Activated naive CD4-positive, alpha-beta T cell treated with Interleukin-2 at 50 U/mL for 16 hours (primary cell): ENCODE data around the gene SIPA1L3.

Experiments
- DNase-seq: peaks from one replicate; pipeline ENCODE4 v3.0.0-alpha.2; 2020

Gene SIPA1L3

DNA sequence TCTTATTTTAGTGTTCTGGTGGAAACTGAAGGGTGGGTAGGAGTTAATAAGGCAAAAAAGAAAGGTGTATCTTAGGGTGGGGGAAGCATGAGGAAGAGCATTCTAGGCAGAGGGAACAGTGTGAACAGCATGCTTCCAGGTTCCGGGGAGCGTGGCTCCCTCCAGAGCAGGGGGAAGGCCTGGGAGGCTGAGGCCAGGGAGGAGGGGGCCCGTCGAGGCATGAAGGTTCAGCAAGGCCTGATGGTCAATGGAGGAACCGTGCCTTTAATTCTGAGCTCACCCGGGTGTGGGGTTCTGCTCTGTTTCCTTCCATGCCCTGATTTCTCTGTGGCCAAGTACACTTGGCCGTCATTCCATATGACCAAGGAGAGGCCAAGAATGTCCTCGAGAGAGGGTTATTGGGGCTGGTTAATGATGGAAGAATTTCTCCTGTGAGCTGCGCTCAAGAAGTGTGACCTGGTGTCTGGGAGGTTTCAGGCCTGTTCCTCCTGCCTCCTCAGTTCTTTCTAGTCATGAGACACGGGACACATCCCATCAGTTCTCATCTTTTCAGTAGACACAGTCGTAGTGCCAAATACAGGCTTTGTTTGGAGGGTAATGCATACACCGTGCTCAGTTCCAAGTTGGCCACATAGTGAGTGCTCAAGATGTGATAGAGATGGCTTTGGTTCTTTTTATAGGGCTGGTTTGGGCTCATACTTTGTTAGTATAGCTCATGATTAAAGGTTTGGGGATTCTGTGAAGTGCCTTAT is 73.6 kb downstream of the SIPA1L3 start:
- no peak for DNase-seq

DNA sequence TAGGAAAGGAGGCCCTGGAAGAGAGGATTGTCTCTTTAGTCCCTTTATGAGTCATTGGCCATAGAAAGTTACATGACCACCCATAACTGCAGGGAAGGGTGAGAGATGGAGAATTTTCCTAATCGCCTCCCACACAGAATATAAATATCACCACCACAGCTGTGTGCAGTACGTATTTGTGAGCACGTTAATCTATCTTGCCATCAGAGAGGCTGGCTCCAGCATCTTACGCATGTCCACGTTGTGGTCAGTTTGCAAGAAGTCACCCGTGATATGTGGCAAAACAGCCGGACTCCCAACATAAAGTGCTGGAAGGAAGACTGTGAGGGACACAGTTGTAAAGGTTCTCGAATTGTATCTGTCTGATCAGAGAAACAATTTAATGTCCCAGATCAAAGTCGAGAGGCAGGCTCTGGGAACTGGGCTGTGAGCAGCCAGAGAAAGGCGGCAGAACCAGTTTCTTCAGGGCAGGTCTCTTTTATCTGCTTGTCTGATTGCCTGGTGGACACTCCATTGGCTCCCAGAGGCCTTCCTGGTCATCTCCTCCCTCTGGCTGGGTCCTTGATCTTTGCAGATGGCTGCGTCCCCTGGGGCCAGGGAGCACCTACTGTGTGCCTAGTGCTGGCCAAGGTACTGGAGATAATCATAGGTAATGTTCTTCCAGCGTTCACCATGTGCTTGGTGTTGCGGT is 74.9 kb downstream of the SIPA1L3 start:
- no peak for DNase-seq

DNA sequence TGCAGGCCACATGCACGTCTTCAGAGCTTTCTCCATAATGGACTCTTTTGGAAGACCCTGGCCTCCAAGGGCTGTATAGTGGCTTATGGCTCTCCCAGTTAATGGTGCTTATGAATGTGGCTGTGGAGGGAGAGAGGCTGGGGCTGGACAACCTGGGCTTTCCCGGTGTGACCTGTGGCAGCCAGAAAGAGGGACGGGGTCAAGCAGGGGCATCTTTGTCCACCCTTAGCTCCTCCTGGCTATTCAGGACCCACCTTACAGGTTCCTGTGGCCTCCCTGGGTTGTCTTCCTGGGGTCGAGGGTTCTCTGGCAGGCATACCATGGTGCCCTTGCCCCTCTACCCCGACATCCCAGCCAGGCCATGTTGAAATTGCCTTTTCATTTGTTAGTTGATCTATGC is 75.6 kb downstream of the SIPA1L3 start:
- no peak for DNase-seq

DNA sequence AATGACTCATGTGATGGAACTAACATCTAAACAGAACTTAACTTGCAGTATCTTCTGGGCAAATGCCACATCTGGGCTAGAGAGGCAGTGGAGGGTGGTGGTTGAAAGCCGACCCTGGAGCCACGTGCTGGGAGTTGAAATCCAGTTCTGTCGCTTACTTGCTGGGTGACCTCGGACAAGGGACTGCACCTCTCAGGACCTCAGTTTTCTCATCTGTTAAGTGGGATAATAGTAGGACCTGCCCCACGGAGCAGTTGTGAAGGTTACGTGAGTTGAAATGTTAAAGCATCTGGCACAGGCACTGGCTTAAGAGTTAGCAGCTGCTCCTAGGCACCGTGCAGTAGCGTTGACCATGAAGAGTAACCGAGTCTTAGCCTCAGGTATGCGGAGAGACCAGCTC is 76.1 kb downstream of the SIPA1L3 start:
- no peak for DNase-seq

DNA sequence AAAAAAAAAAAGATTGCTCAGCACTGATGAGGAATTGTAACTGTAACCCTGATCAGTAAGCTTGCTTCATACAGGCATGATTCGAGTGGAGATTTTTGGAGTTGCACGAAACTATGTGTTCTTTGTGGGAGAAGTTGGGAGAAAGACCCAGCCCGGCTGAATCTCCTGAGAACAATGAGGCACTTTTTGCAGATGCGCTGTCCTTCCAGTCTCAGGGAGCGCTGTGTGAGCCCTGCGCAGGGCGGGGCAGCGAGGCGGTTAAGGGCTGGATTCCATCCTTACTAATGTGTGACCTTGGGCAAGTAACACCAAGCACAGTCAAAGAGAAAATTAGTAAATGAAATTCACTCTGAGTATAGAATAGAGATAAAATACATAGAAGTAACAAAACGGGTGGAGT is 76.9 kb downstream of the SIPA1L3 start:
- DNase-seq = no peak

DNA sequence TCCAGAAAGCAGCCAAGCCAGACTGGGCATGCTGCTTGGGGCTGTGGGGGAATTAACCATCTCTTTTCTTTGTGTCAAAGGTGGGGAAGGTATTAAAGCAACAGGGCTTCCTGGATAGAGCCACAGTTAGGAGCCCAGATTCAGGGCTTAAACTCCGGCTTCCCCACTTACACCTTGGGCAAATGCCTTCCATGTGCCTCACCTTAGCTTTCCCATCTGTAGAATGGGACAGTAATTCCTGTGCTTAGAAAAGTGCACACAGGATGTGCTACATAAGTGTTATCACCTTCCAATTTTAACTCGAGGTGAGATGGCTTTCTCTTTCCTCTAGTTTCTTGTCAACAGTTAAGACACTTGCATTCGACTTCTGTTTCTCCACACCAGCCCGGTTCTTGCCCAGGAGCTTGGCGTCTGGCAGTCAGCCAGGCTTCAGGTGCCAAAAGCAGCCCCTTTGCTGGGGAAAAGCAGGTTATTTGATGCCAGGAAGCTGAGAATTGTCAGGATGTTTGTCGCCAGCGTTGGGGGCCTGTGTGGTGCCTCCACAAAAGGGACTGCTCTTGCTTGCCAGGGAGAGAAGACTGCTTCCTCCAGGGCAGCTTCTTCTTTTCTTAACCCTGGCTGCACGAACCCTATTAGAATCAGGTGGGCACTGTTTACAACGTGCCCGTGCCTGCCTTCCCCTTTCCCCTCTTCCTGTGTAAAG is 79.2 kb downstream of the SIPA1L3 start:
- DNase-seq = no peak

DNA sequence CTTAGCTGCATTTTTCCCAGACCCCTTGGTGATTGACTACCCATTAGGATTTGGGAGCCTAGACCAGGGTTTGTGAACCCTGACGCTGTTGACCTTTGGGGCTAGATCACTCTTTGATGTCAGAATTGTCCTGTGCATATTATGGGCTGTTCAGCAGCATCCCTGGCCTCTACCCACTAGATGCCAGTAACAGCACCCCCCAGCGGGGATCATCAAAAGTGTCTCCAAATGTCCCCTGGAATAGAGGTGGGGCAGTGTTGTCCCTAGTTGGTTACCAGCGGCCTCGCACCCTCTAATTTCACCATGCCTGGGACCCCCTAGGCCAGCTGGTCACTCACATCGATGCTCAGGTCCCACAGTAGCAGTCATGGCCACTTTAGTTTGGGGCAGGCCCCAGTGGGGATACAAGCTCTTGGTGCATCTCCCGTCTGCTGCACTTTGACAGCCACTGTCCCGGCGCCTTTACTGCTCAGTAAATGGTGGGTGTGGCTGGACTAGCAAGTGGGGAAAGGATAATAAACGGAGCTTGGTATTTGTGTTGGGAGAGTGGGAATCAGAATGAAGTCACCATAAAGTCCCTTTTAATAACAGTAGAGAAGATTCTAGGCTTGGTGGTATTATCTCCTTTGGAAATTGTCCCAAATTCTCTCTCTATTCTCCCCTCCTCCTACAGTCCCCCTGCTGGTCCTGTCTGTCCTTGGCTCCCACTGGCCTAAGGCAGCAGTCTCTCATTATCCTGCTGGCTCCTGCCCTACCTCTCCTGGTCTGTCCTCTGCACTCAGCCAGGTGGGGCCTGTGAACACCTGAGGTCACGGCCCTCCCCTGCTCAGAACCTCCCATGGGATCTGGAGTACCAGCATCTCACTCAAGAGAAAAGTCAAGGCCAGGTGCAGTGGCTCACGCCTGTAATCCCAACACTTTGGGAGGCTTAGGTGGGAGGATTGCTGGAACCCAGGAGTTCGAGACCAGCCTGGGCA is 80.6 kb downstream of the SIPA1L3 start:
- no peak for DNase-seq

DNA sequence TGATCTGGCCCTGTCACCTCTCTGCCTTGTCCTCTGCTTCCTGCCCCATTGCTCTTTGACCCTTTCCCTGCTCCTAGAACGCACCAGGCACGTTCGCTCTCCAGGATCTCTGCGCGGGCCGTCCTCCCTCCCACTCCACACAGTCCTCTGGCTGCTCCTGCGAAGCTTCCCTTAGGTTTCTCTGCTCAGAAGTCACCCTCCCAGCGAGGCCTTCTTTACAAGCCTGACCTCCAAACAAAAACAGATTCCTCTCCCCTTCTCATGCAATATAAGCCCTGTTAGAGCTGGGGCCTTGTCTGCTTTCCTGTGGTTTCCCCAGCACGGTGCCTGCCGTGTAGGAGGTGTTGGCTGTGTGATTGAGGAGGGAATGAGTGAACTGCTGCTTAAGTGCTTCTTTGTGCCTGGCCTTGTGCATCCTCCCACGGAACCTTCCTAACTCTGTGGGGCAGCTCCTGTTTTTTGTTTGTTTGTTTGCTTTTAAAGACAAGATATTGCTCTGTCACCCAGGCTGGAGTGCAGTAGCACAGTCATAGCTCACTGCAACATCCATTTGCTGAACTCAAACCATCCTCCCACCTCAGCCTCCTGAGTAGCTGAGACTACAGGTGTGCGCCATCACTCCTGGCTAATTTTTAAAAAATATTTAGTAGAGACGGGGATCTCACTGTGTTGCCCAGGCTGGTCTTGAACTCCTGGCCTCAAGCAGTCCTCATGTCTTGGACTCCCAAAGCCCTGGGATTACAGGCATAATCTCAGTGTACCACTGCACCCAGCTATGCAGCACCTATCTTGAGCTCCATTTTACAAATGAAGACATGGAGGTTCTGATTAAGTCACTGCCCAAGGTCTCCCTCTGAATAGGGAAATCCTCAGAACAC is 82.0 kb downstream of the SIPA1L3 start:
- no peak for DNase-seq

DNA sequence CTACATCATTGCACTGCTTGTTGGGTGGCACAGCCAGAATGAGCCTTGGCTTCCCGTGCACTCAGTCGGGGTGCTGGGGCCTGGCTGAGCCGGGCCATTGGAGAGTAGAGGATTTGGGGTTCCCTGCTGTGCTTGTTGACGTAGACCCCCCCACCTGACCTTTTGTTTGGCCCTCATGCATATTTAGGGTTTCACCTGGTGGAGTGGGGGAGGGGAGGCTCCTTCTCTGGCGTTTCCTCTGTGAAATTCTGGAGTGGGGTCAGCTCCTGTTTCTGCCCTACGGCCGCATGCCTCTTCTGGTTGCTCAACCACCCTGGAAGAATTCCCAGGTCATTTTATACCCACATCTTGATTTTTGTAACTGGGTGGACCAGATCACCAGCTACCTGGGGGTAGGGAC is 82.8 kb downstream of the SIPA1L3 start:
- DNase-seq = no peak

DNA sequence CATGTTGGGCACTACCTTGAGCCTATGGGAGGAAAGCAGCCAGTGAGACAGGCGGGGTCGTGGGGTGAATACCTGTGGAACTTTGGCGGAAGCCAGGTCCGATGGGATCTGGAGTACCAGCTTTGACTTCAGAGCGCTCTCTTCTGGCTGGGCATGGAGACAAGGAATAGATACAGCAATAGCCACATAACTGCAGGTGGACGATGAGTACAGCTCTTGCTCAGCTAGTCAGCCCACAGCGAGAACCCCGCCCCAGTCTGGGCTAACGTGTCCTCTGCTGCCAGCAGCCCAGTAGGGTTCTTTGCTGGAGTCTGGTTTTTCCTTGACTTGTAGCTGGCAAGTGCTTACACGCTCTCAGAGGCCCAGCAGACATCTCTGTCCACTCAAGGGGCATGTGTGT is 83.4 kb downstream of the SIPA1L3 start:
- no peak for DNase-seq

DNA sequence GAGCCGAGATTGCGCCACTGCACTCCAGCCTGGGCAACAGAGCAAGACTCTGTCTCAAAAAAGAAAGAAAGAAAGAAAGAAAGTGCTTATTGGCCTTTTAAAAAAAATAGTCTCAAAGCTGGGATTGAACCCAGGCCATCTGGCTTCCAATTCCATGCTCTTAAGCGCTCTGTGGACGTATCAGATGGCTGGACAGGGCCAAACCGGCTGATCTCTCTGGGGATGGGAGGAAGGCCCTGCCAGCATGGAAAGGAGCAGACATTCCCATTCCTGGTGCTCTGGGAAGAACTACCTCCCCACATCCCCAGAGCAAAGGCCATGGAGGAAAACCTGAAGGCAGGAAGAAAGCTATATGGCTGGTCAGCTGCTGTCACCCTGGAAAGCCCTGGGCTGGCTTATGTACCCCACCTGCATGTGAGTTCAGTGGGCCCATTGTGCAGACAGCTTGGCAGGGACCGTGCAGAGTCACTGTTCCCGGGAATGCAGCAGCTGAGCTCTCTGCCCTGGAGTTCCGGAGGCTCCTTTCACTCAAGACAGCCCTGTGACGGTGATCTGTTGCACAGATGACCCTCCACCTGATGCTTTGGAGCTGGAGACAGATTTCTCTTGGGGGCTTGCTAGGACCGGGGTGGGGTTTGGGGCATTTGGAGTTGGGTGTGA is 84.3 kb downstream of the SIPA1L3 start:
- DNase-seq = no peak

DNA sequence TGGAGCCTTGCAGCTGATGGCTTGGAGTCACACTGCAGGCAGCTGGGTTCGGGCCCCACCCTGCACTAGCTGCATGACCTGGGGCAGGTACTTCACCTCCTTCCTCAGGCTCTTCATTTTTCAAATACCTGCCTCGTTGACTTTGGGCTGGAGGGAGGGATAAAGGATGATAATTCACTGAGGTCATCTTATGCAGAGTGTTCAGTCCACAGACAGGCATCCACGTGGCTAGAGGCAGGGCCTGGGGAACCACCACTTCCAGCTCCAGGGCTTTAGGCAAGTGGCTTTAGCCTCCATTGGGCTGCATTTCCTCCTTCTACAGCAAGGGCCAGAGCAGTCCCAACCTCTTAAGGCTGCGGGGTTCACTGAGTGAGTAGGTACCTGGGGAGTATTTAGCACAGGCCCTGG is 84.8 kb downstream of the SIPA1L3 start:
- no peak for DNase-seq

DNA sequence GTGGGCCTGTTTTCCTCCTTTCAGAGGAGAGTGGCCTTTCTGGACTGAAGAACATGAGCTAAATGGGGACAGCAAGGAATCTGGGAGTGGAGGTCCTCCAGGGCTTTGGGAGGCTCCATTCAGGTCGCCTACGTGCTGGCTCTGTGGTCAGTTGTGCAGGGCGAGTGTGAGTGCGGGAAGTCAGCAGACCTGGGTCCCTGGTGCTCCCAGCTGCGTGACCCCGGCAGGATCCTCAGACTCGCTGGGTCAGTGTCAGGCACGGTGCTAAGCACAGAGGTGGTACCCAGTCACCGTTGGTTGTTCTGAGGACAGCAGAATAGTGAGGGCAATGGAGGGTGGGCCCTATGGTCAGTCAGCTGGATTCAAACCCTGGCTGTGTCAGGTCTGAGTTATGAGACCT is 85.8 kb downstream of the SIPA1L3 start:
- no peak for DNase-seq

DNA sequence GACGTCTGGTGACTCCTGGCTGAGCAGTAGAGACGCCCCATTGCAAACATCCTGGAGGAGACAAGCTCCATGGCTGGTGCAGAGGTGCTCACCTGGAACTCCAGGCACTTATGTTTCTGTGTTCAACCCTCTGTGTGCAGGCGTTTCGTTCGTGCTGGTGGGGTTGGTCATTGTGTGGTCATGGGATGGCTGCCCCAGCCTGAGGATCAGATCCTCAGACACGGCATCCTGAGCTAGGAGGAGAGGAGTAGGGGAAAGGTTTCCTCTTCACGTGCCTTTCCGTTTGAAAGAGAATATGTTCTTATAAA is 87.8 kb downstream of the SIPA1L3 start:
- no peak for DNase-seq

DNA sequence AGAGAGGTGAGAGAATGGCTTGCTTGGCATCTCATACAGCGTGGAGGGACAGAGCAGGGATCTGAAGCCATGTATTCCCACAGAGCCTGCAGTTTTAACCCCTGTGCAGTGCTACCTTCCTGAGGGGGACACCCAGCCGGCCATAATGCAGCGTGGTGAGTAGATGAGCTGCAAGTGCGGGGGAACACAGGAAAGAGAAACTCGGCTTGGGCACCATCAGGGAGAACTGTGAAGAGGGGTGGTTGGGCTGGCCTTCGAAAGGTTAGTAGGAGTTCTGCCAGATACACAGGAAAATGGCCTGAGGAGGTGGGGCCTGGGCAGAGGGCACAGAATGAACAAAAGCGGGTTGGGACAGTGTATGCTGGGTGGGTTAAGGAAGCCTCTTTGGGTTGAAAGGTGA is 88.3 kb downstream of the SIPA1L3 start:
- no peak for DNase-seq

DNA sequence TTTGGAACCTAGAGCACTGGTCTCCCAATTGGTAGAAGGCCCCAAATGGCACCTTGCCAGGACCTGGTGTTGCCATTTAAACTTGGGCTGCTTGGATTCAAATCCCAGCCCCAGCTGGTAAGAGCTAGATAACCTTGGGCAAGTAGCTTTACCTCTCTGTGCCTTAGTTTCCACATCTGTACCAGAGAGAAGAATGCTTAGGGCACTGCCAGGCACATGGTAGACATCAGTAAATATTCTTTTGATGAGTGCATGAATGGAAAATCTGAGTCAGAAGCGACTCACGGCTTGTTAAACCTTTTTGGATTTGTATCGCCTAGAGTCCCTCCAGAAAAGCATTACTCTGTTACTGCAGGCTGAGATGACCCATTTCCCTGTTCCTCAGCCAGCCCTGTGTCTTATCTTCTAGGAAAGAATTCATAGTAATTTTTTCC is 90.9 kb downstream of the SIPA1L3 start:
- no peak for DNase-seq

DNA sequence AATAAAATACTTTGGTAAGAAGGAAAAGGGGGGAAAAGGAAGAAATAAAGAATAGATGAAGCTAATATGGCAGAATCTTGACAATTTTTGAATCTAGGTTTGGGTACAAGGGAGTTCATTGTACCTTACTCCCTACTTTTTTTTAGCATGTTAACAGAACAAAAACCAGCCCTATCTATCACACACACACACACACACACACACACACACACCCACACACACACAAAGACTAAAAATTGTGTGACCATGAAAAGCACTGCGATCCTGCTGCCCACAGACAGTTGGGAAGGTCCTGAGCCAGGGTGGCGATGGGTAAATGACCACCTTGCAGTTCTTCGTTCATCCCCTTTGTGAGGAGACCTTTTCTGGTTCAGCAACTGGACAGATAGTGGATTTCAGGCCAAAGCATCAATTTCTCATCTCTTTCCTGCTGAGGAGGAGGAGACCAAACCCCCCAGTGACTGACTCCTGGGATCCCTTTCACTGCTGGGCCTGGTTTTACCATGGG is 91.8 kb downstream of the SIPA1L3 start:
- DNase-seq = no peak

DNA sequence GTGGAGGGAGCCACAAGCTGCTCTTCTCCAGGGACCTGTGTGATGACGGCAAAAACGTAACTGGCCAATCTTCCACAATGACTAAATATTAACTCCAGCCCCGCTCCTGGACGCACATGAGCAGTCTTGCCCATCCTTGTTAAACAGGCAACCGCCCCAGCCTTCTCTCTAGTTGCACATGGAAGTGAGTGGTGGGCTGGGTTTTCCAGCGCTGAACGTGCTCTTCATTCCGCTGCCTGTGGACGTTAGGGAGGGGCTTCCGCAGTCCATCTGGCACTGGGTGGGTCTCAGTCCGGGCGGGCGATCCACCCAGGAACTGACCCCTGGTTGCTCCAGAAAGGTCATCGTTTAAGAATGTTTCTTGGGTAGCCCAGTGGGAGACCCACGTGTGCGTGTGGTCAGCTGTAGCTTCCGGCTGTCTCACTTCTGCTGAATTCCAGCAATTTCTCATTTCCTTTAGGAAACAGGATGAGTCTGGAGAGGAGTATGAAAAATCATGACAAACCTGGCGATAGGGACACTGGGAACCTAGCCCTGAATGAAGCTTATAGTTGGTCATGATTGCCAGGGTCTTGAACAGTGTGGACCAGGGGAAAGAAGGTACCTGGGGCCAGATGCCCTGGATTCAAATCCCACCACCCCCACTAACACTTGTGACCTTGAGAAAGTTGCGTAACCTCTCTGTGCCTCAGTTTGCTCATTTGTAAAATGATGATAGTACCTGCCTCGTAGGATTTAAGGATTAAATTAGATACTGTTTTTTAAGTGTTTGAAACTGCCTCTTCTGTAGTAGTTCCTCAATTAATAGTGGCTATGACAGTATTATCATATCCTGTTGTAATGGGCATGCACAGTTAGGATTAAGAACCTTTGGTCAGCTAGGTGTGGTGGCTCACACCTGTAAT is 92.6 kb downstream of the SIPA1L3 start:
- DNase-seq = no peak

DNA sequence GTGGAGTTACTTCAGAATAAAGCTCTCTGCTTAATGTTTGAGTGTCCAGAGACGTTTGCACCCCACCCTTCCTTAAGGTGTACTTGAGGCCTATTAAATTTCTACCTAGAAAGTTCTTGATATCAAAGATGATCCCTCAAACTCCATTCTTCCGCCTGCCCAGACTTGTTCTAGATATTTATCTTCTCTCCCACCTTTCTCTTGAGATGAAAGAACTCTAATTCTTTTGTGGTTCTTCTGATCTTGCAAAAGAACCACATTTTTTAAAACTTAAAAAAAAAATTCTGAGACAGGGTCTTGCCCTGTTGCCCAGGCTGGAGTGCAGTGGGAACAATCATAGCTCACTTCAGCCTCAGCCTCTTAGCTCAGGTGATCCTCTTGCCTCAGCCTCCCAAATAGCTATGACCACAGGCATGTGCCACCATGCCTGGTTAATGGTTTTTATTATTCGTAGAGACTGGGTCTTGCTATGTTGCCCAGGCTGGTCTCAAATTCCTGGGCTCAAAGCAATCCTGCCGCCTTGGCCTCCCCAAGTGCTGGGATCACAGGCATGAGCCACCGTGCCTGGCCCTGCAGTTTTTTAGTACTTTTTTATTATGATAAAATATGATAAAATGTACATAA is 94.3 kb downstream of the SIPA1L3 start:
- DNase-seq = no peak
